Kidney (tissue), 22 donors: ENCODE data around the gene CPTP. TPM values are rescaled to one million over a fixed set of nuclear protein-coding genes. Genes with fewer than 3 reads are reported as not detected.

Experiments
- DNase-seq, 5 donors: peaks; one replicate each; pipeline ENCODE4 v3.0.0-alpha.2; 2013 to 2020
- FAIRE-seq: peaks from 2 replicates; lab custom pipeline; 2012; peaks lifted over from hg19 to GRCh38; lab: Jason Lieb, UNC
- H3K27ac ChIP-seq, 2 donors: one replicate each; pipeline ENCODE4 v1.7.0; 2013; ENCODE audit warnings: low read depth in 2 of 2, low read length in 2 of 2, inconsistent platforms in 1 of 2
- H3K27me3 ChIP-seq: one replicate; pipeline ENCODE4 v1.7.1; 2013; ENCODE audit warnings: low read length, inconsistent platforms; ENCODE audit not compliant: control insufficient read depth, insufficient read depth
- H3K36me3 ChIP-seq, 3 donors: one replicate each; pipeline versions ENCODE4 v1.7.0 to v1.7.1; 2013; ENCODE audit warnings: low read length in 3 of 3, control low read depth in 1 of 3, inconsistent platforms in 1 of 3; ENCODE audit not compliant: insufficient read depth in 3 of 3, control insufficient read depth in 2 of 3
- H3K4me1 ChIP-seq, 3 donors: one replicate each; pipeline versions ENCODE4 v1.7.0 to v1.7.1; 2013; ENCODE audit warnings: low read length in 3 of 3, inconsistent platforms in 1 of 3, low read depth in 1 of 3; ENCODE audit not compliant: control insufficient read depth in 2 of 3, insufficient read depth in 2 of 3
- H3K4me3 ChIP-seq, 3 donors: one replicate each; pipeline versions ENCODE4 v1.7.0 to v1.8.1; 2013; ENCODE audit warnings: low read length in 3 of 3, control low read depth in 1 of 3, inconsistent platforms in 1 of 3
- H3K9ac ChIP-seq, 3 donors: one replicate each; pipeline versions ENCODE4 v1.7.0 to v1.7.1; 2013; ENCODE audit warnings: low read length in 3 of 3, control low read depth in 1 of 3, inconsistent platforms in 1 of 3
- H3K9me3 ChIP-seq, 3 donors: one replicate each; pipeline versions ENCODE4 v1.7.0 to v1.7.1; 2013; ENCODE audit warnings: low read length in 3 of 3, control low read depth in 1 of 3, inconsistent platforms in 1 of 3; ENCODE audit not compliant: control insufficient read depth in 2 of 3, insufficient read depth in 1 of 3
- CTCF ChIP-seq: IDR thresholded peaks from 3 replicates; pipeline ENCODE4 v1.5.1; 2012; ENCODE audit warnings: mild to moderate bottlenecking, moderate library complexity, borderline replicate concordance; ENCODE audit not compliant: insufficient read depth; ENCODE audit errors: extremely low read depth
- intact Hi-C: fragments of 100-400 bp; cut with DNase I; formaldehyde crosslinking; loops from one replicate; pipeline ENCODE4 v1.11.1; 2022
- long read RNA-seq, 10 donors: library from polyadenylated mRNA in 1 of 10; unstranded in 1 of 10; transcript quantifications; one replicate each; pipeline ENCODE4 v2.0.0 and lab custom pipeline, GENCODE V29; 2021 to 2026
- polyA plus RNA-seq: library from polyadenylated mRNA; stranded (reverse); fragments of 350-450 nt; fragmentation: Illumina TruSeq; extraction: RNeasy Lipid Tissue Mini Kit (QIAGEN cat#74804); gene quantifications from one replicate; pipeline ENCODE4 v1.2.3, GENCODE V29; 2014; ENCODE audit warnings: low read depth, low replicate concordance; ENCODE audit not compliant: insufficient read depth
- total RNA-seq: library from RNA; stranded (reverse); fragmentation: NEBNext Ultra II Directional; extraction: Animal tissue kit (Norgen Biotek cat#: 25700); gene quantifications from one replicate; pipeline ENCODE4 v1.2.1, GENCODE V29; 2021
- donor health status: control.
- donor health status: control.
- donor health status: control.
- donor health status: control.
- donor health status: control.
- donor health status: DM: yes; HTN: yes; CAD: no.
- donor health status: Normal renal cell carcinoma (clear cell type).

CPTP gene
- total RNA-seq (21.9 TPM), polyA plus RNA-seq (51.5 TPM)
- long read RNA-seq, donor 1, transcript CPTP-201 (3 exons, 2,190 nt), result major isoform, 5 of 8 reads
- long read RNA-seq, donor 1, partial matches to known transcripts, result 0 of 8 reads
- long read RNA-seq, donor 1, other reads (novel, unspliced or antisense), result 0 of 8 reads
- long read RNA-seq, donor 2, transcript CPTP-201 (3 exons, 2,190 nt), result major isoform, 7 of 10 reads
- long read RNA-seq, donor 2, partial matches to known transcripts, result 0 of 10 reads
- long read RNA-seq, donor 2, other reads (novel, unspliced or antisense), result 0 of 10 reads
- long read RNA-seq, donor 3, transcript CPTP-201 (3 exons, 2,190 nt), result major isoform, 6 of 6 reads
- long read RNA-seq, donor 3, partial matches to known transcripts, result 0 of 6 reads
- long read RNA-seq, donor 3, other reads (novel, unspliced or antisense), result 0 of 6 reads
- long read RNA-seq, donor 4, transcript CPTP-201 (3 exons, 2,190 nt), result major isoform, 9 of 12 reads
- long read RNA-seq, donor 4, partial matches to known transcripts, result 0 of 12 reads
- long read RNA-seq, donor 4, other reads (novel, unspliced or antisense), result 0 of 12 reads
- long read RNA-seq, donor 5, result 0 reads
- long read RNA-seq, donor 6, transcript CPTP-201 (3 exons, 2,190 nt), result major isoform, 6 of 11 reads
- long read RNA-seq, donor 6, transcript CPTP-202 (2 exons, 1,101 nt), result minor isoform, 5 of 11 reads
- long read RNA-seq, donor 6, partial matches to known transcripts, result 0 of 11 reads
- long read RNA-seq, donor 6, other reads (novel, unspliced or antisense), result 0 of 11 reads
- long read RNA-seq, donor 7, transcript CPTP-201 (3 exons, 2,190 nt), result major isoform, 18 of 42 reads
- long read RNA-seq, donor 7, transcript CPTP-202 (2 exons, 1,101 nt), result minor isoform, 7 of 42 reads
- long read RNA-seq, donor 7, partial matches to known transcripts, result 3 of 42 reads
- long read RNA-seq, donor 7, other reads (novel, unspliced or antisense), result 14 of 42 reads
- long read RNA-seq, donor 8, transcript CPTP-201 (3 exons, 2,190 nt), result major isoform, 6 of 10 reads
- long read RNA-seq, donor 8, partial matches to known transcripts, result 0 of 10 reads
- long read RNA-seq, donor 8, other reads (novel, unspliced or antisense), result 0 of 10 reads
- long read RNA-seq, donor 9, partial matches to known transcripts, result 0 of 6 reads
- long read RNA-seq, donor 9, other reads (novel, unspliced or antisense), result 0 of 6 reads
- long read RNA-seq, donor 10, transcript CPTP-201 (3 exons, 2,190 nt), result major isoform, 11 of 15 reads
- long read RNA-seq, donor 10, partial matches to known transcripts, result 0 of 15 reads
- long read RNA-seq, donor 10, other reads (novel, unspliced or antisense), result 0 of 15 reads

DNA sequence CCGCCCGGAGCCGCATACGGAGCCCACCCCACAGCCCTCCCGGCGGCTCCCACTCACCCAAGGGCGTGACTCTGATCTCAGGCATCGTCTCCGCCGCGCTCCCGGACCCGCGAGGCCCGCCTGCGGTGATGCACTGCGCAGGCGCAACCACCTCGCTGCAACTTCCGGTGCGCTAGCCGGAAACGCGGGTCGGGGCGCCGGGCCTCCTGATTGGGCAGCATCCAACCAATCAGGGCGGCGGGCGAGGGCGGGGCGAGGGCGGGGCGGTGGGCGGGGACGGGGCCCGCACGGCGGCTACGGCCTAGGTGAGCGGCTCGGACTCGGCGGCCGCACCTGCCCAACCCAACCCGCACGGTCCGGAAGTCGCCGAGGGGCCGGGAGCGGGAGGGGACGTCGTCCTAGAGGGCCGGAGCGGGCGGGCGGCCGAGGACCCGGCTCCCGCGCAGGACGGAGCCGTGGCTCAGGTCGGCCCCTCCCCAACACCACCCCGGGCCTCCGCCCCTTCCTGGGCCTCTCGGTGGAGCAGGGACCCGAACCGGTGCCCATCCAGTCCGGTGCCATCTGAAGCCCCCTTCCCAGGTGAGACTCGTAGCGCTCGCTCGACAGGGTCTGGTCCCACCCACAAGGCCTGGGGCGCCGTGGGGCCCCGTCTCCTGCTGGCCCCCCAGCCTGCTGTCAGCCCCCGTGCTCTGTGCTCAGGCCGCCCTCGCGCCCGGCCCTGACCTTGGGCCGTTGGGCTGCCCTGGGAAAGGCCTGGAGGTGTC, at the start of gene CPTP, which contains the start of gene INTS11:
CPTP (plus strand) TSS at position 279 of the 764 bp plus-strand sequence. CDS start 2,109 bp downstream, outside the sequence.
INTS11 (minus strand) TSS at position 137 of the 764 bp plus-strand sequence; CDS start at position 85, 52 bp downstream.
- H3K4me1 ChIP-seq, result peaks cover 0 to 23% (median 11%) of the 10 kb centered on the region in 3 donors
- H3K9ac ChIP-seq, result peak within 1 kb of the TSS; percentile 29 to 85 (median 44)
- no peaks in the 10 kb centered on the region for H3K27me3 ChIP-seq
- no peaks in the 10 kb centered on the region for H3K9me3 ChIP-seq
- no peak for FAIRE-seq
- H3K36me3 ChIP-seq, result peaks cover 0 to 2% (median 0%) of the 10 kb centered on the region in 3 donors
- peak within 1 kb of the TSS; percentile 89 for H3K27ac ChIP-seq
- intact Hi-C loops, result no loop called here
- DNase-seq, result peak; percentile 92 to 99 (median 96)
- H3K4me3 ChIP-seq, result peak within 1 kb of the TSS; percentile 53 to 82 (median 60)
- TF ChIP-seq CTCF, result no peak

- Histone ChIP-seq H3K9ac (no peak overlapping the region), H3K9me3 (no peaks in the 10 kb centered on the region), H3K4me3 (peak overlapping the region in 1 of 3 donors; percentile 87), H3K36me3 (peaks cover 0 to 5% (median 0%) of the 10 kb centered on the region in 3 donors), H3K4me1 (peaks cover 0 to 29% (median 25%) of the 10 kb centered on the region in 3 donors), H3K27ac (no peak overlapping the region), H3K27me3 (no peaks in the 10 kb centered on the region)
- TF ChIP-seq CTCF, result no peak
- FAIRE-seq (no peak), DNase-seq (peak in 1 of 5 donors; percentile 76)
- intact Hi-C loops, result no loop called here
These were observed 49.6 kb upstream of the CPTP start for GRCh38 chr1:1274931-1275431.
